Endothelial cell of umbilical vein (primary cell): ENCODE results near the gene ATP6V1F. TPM values are rescaled to one million over a fixed set of nuclear protein-coding genes. Genes with fewer than 3 reads are reported as not detected.

ENCODE experiments used
- BruUV-seq: library from RNA; stranded (reverse); fragments of 400-500 nt; replicated peaks from 2 replicates; lab custom pipeline; 2021; lab: Mats Ljungman, UMichigan
- CTCF ChIA-PET: fragments of 300-600, 350-600 bp; sonication (Branson Sonifier 250); formaldehyde crosslinking; loops from one replicate; lab custom pipeline; 2021; ENCODE audit warnings: antibody characterized with exemption, inconsistent platforms; lab: Charles Lee
- POLR2A ChIA-PET: fragments of 300-600, 350-600 bp; sonication (Branson Sonifier 250); formaldehyde crosslinking; loops from one replicate; lab custom pipeline; 2021; ENCODE audit warnings: antibody characterized with exemption, inconsistent platforms; lab: Charles Lee
- DNase-seq: peaks from one replicate; pipeline ENCODE4 v3.0.0-alpha.2; 2011; ENCODE audit warnings: low read depth, low spot score
- FAIRE-seq: peaks from 2 replicates; lab custom pipeline; 2011; peaks lifted over from hg19 to GRCh38; lab: Jason Lieb, UNC
- H2AFZ ChIP-seq: 2 replicates; pipeline ENCODE4 v1.6.0; 2012; ENCODE audit warnings: low read depth, low read length, control low read depth, inconsistent platforms
- H3K27ac ChIP-seq: 2 replicates; pipeline ENCODE4 v1.5.1; 2011; ENCODE audit warnings: low read depth, mild to moderate bottlenecking, control low read depth, low read length, moderate library complexity; ENCODE audit not compliant: insufficient read depth
- H3K27me3 ChIP-seq, 2 experiments: 2 replicates each; pipeline versions ENCODE4 v1.6.0 to v1.6.1; 2011; ENCODE audit warnings: low read length in 2 of 2, mixed read lengths in 1 of 2; ENCODE audit not compliant: control insufficient read depth in 2 of 2, insufficient read depth in 2 of 2
- H3K36me3 ChIP-seq, 2 experiments: 2 replicates in 1 of 2; 3 replicates in 1 of 2; pipeline ENCODE4 v1.5.1; 2011; ENCODE audit warnings: low read length in 2 of 2, mild to moderate bottlenecking in 1 of 2, moderate library complexity in 1 of 2; ENCODE audit not compliant: control insufficient read depth in 2 of 2, insufficient read depth in 2 of 2; ENCODE audit errors: extremely low read depth in 1 of 2
- H3K4me1 ChIP-seq: 3 replicates; pipeline ENCODE4 v1.5.1; 2011; ENCODE audit warnings: mild to moderate bottlenecking, low read length; ENCODE audit not compliant: control insufficient read depth, insufficient read depth; ENCODE audit errors: extremely low read depth
- H3K4me2 ChIP-seq: 2 replicates; pipeline ENCODE4 v1.6.1; 2011; ENCODE audit warnings: low read length, control low read depth, mixed read lengths; ENCODE audit not compliant: insufficient read depth
- H3K4me3 ChIP-seq, 3 experiments: fragments of 200-600 bp in 1 of 3; sonication (generic), shearing (Covaris generic) in 1 of 3; replicated peaks in 1 of 3; 2 replicates each; pipeline ENCODE4 v1.5.1; 2011 to 2016; ENCODE audit warnings: control low read depth in 3 of 3, low read length in 3 of 3, mild to moderate bottlenecking in 2 of 3, inconsistent platforms in 1 of 3, low read depth in 1 of 3, moderate library complexity in 1 of 3; ENCODE audit not compliant: insufficient read depth in 1 of 3
- H3K79me2 ChIP-seq: 2 replicates; pipeline ENCODE4 v1.6.0; 2012; ENCODE audit warnings: low read length, inconsistent platforms; ENCODE audit not compliant: control insufficient read depth, insufficient read depth
- H3K9ac ChIP-seq: replicated peaks from 2 replicates; pipeline ENCODE3; 2011; ENCODE audit warnings: low read length, control low read depth; ENCODE audit not compliant: insufficient read depth; ENCODE audit errors: extremely low read depth
- H3K9me1 ChIP-seq: replicated peaks from 3 replicates; pipeline ENCODE4 v1.6.0; 2011; ENCODE audit warnings: mild to moderate bottlenecking, low read length; ENCODE audit not compliant: control insufficient read depth, insufficient read depth; ENCODE audit errors: extremely low read depth
- H3K9me3 ChIP-seq: replicated peaks from 2 replicates; pipeline ENCODE4 v1.5.1; 2012; ENCODE audit warnings: low read length, inconsistent platforms; ENCODE audit not compliant: control insufficient read depth, insufficient read depth
- H4K20me1 ChIP-seq: replicated peaks from 2 replicates; pipeline ENCODE3; 2011; ENCODE audit warnings: mild to moderate bottlenecking, low read length; ENCODE audit not compliant: control insufficient read depth, insufficient read depth; ENCODE audit errors: extremely low read depth
- EZH2 ChIP-seq: IDR thresholded peaks from 2 replicates; pipeline ENCODE4 v1.6.1; 2012; ENCODE audit warnings: borderline replicate concordance, low read depth, mild to moderate bottlenecking, moderate library complexity, low read length, inconsistent platforms; ENCODE audit not compliant: severe bottlenecking
- FOS ChIP-seq: IDR thresholded peaks from 2 replicates; pipeline ENCODE4 v1.6.1; 2011; ENCODE audit warnings: mild to moderate bottlenecking, low read length, moderate library complexity, borderline replicate concordance; ENCODE audit not compliant: insufficient read depth
- GATA2 ChIP-seq: IDR thresholded peaks from 2 replicates; pipeline ENCODE4 v1.7.0; 2011; ENCODE audit warnings: low read depth, mild to moderate bottlenecking, moderate library complexity, mixed read lengths, low read length; ENCODE audit not compliant: insufficient read length, insufficient read depth
- JUN ChIP-seq: IDR thresholded peaks from 2 replicates; pipeline ENCODE4 v1.6.1; 2011; ENCODE audit warnings: borderline replicate concordance, low read depth; ENCODE audit not compliant: insufficient read length, insufficient read depth
- MAX ChIP-seq: IDR thresholded peaks from 2 replicates; pipeline ENCODE4 v1.6.1; 2011; ENCODE audit not compliant: insufficient read depth, insufficient read length
- MYC ChIP-seq: IDR thresholded peaks from one replicate; pipeline ENCODE4 v1.6.1; 2011; ENCODE audit warnings: mild to moderate bottlenecking, low read depth, low read length
- POLR2A ChIP-seq: IDR thresholded peaks from 2 replicates; pipeline ENCODE4 v1.6.1; 2012; ENCODE audit warnings: low read depth, mild to moderate bottlenecking, control low read depth, low read length
- POLR2AphosphoS5 ChIP-seq: IDR thresholded peaks from 2 replicates; pipeline ENCODE4 v1.6.1; 2012; ENCODE audit warnings: low read depth, mild to moderate bottlenecking, control low read depth, low read length, moderate library complexity; ENCODE audit not compliant: insufficient read depth
- dilution Hi-C: fragments of 300-500 bp; cut with MboI; formaldehyde crosslinking; loops from one replicate; pipeline ENCODE4 v1.15.0; 2019; ENCODE audit warnings: low sequenced_read_pairs; ENCODE audit not compliant: extremely low pct_ligation_motif_present
- intact Hi-C: fragments of 100-400 bp; cut with micrococcal nuclease; formaldehyde crosslinking; loops from one replicate; pipeline ENCODE4 v1.10.0; 2022
- polyA plus RNA-seq, 4 experiments: library from polyadenylated mRNA; depleted of rRNA in 3 of 4; stranded (reverse) in 3 of 4; unstranded in 1 of 4; fragments of >200 nt; gene quantifications; 2 replicates each; pipeline versions ENCODE4 v1.2.1 to v1.2.3, GENCODE V29; 2011 to 2012; ENCODE audit warnings: missing spikeins in 1 of 4
- total RNA-seq: library from RNA; stranded (reverse); gene quantifications from 2 replicates; pipeline ENCODE4 v1.2.3, GENCODE V29; 2021
- TF ChIP-seq, protein P1 (sequence below), 2 donors: IDR thresholded peaks; 1 replicate in 1 of 2; 2 replicates in 1 of 2; pipeline ENCODE4 v1.5.1; 2011; ENCODE audit warnings: low read length in 2 of 2, mild to moderate bottlenecking in 2 of 2, moderate library complexity in 2 of 2, control low read depth in 1 of 2, inconsistent platforms in 1 of 2, low read depth in 1 of 2; ENCODE audit not compliant: insufficient read depth in 1 of 2; ENCODE audit errors: extremely low read depth in 1 of 2

Gene ATP6V1F
- total and polyA plus RNA-seq, 2 donors (not counting 3 experiments of a cell fraction or from before 2014, with no cell fraction given): 156 to 360 TPM

DNA sequence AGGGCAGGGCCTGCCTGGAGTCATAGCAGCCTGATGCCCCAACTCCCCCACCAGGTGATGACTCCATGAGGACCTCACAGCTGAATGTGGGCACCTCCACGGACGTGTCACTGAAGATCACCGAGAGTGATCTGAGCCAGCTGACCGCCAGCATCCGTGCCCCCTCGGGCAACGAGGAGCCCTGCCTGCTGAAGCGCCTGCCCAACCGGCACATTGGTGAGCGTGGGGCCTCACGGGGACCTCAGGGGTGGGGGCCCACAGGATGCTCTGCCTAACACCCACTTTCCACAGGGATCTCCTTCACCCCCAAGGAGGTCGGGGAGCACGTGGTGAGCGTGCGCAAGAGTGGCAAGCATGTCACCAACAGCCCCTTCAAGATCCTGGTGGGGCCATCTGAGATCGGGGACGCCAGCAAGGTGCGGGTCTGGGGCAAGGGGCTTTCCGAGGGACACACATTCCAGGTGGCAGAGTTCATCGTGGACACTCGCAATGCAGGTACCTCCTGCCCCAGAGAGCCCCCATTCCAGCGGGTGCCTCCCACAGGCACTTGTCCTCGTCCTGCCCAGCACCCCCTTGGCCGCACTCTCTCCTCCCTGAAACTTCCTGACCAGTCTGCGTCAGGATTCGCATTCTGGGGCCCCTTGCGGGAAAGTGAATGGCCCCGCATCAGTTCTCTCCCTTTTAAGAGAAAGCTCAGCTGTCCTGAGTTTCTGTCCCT lies 10.0 kb upstream of the ATP6V1F start:
- no TSS peak for BruUV-seq
- no peak overlapping the region for H2AFZ ChIP-seq
- no peak overlapping the region for H3K27ac ChIP-seq
- no peak for FAIRE-seq
- no peaks in the 10 kb centered on the region for H3K9me1 ChIP-seq
- ChIA-PET CTCF (no interaction called here), POLR2A (no interaction called here)
- H3K27me3 ChIP-seq: no peaks in the 10 kb centered on the region
- no peak overlapping the region for H3K4me2 ChIP-seq
- peaks cover 12 to 81% of the 10 kb centered on the region in 2 experiments for H3K36me3 ChIP-seq
- dilution Hi-C loops (no loop called here), intact Hi-C loops (no loop called here)
- no peak for DNase-seq
- H3K79me2 ChIP-seq: no peaks in the 10 kb centered on the region
- H3K9ac ChIP-seq: no peak overlapping the region
- no peaks in the 10 kb centered on the region for H3K4me1 ChIP-seq
- H3K9me3 ChIP-seq: no peaks in the 10 kb centered on the region
- no peak overlapping the region for H3K4me3 ChIP-seq
- no peaks in the 10 kb centered on the region for H4K20me1 ChIP-seq
- TF ChIP-seq EZH2: no peak
- TF ChIP-seq JUN: no peak
- TF ChIP-seq, protein P1, sequence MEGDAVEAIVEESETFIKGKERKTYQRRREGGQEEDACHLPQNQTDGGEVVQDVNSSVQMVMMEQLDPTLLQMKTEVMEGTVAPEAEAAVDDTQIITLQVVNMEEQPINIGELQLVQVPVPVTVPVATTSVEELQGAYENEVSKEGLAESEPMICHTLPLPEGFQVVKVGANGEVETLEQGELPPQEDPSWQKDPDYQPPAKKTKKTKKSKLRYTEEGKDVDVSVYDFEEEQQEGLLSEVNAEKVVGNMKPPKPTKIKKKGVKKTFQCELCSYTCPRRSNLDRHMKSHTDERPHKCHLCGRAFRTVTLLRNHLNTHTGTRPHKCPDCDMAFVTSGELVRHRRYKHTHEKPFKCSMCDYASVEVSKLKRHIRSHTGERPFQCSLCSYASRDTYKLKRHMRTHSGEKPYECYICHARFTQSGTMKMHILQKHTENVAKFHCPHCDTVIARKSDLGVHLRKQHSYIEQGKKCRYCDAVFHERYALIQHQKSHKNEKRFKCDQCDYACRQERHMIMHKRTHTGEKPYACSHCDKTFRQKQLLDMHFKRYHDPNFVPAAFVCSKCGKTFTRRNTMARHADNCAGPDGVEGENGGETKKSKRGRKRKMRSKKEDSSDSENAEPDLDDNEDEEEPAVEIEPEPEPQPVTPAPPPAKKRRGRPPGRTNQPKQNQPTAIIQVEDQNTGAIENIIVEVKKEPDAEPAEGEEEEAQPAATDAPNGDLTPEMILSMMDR (IDR thresholded peaks at IDR 0.05; ENCODE audit: extremely low read depth in 1 of 2, insufficient read depth in 1 of 2, low read depth in 1 of 2, low read length in 2 of 2): no peak

- DNase-seq (no peak), FAIRE-seq (no peak)
- peaks cover 10 to 74% of the 10 kb centered on the region in 2 experiments for H3K36me3 ChIP-seq
- intact Hi-C loops: no loop called here
- TSS peak; percentile 7 for BruUV-seq
- no peaks in the 10 kb centered on the region for H3K27me3 ChIP-seq
- H3K9me3 ChIP-seq: no peaks in the 10 kb centered on the region
- dilution Hi-C loops: no loop called here
- H3K27ac ChIP-seq: no peak overlapping the region
- CTCF ChIA-PET: no interaction called here
- no peak overlapping the region for H3K9ac ChIP-seq
- H3K4me2 ChIP-seq: no peak overlapping the region
- H3K9me1 ChIP-seq: no peaks in the 10 kb centered on the region
- H4K20me1 ChIP-seq: no peaks in the 10 kb centered on the region
- no peak overlapping the region for H2AFZ ChIP-seq
- TF ChIP-seq EZH2: no peak
- TF ChIP-seq FOS: no peak
- TF ChIP-seq, protein P1 (IDR thresholded peaks at IDR 0.05; ENCODE audit: extremely low read depth in 1 of 2, insufficient read depth in 1 of 2, low read depth in 1 of 2, low read length in 2 of 2): no peak
- no peak for TF ChIP-seq GATA2
- no peak for TF ChIP-seq MYC
- TF ChIP-seq MAX: no peak
- TF ChIP-seq POLR2AphosphoS5: no peak
- no peak for TF ChIP-seq POLR2A
- no peak overlapping the region for H3K4me3 ChIP-seq
- H3K79me2 ChIP-seq: no peaks in the 10 kb centered on the region
- H3K4me1 ChIP-seq: no peaks in the 10 kb centered on the region
- POLR2A ChIA-PET: no interaction called here
Observed at GRCh38 chr7:128853799-128854198, 8.9 kb upstream of the ATP6V1F start.
